ENCODE data around the gene WTAP.

The WTAP gene

DNA sequence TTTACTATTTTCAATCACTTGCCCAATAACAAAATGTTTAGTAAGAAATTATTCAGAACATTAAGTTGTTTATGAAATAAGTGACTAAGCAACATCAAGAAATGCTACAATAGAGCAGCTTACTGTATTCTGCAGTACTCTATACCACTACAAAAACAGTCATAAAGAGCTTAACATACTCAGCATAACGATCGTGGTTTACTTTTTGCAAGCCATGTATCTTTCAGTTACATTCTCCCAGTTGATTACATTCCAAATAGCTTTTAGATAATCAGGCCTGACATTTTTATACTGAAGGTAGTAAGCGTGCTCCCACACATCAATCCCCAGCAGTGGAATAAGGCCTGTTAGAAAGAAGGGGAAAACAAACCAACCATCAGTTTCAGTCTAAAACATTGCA, 45.0 kb upstream of the WTAP start:
- no peak for DNase-seq (ENCODE audit: low read depth in 2 of 2)
- no peak for TF ChIP-seq CTCF (IDR thresholded peaks at IDR 0.05; ENCODE audit: low read depth, low read length)
- H3K4me3 ChIP-seq (replicated peaks in 1 of 2; ENCODE audit: low read depth in 2 of 2, low read length in 2 of 2) = no peak overlapping the region

DNA sequence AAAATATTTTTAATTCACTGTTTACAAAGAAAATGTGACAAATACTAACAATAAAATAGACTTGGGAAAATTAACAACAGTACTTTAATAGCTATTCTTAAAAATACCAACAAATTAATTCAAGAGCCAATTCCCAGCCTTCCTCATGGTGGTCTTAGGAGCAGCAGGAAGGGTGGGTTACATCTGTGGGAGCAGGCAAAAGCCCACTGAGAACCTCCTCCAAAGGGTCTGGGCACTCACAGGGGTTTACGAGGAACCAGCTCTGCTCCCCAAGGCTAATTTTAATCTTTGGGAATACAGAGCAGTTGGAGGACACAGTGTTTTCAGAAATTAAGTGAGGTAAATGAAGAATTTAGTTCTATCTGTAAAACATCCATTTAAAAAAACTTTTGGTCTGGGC, 44.5 kb upstream of the WTAP start:
- TF ChIP-seq CTCF (IDR thresholded peaks at IDR 0.05; ENCODE audit: low read depth, low read length) = no peak

DNA sequence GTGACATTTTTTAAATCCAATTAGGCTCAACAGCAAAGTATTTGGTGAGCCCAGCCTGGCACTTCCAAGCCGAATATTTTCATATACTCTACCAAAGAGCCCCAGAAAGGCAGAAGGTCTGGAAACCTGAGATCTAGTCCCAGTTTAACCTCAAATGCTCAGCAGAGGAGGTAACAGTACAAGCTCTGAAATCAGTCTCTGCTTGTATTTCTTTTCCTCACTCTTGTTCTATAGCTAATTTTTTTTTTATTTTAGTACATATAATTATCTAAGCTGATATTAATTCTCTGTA, 43.3 kb upstream of the WTAP start:
- H3K4me3 ChIP-seq (replicated peaks in 1 of 2; ENCODE audit: low read depth in 2 of 2, low read length in 2 of 2) = no peak overlapping the region
- DNase-seq (ENCODE audit: low read depth in 2 of 2) = no peak
- TF ChIP-seq CTCF (IDR thresholded peaks at IDR 0.05; ENCODE audit: low read depth, low read length) = no peak

More for the DNA sequence above, 44.5 kb upstream of the WTAP start:
- no peak for DNase-seq (ENCODE audit: low read depth in 2 of 2)
- no peak overlapping the region for H3K4me3 ChIP-seq (replicated peaks in 1 of 2; ENCODE audit: low read depth in 2 of 2, low read length in 2 of 2)

DNA sequence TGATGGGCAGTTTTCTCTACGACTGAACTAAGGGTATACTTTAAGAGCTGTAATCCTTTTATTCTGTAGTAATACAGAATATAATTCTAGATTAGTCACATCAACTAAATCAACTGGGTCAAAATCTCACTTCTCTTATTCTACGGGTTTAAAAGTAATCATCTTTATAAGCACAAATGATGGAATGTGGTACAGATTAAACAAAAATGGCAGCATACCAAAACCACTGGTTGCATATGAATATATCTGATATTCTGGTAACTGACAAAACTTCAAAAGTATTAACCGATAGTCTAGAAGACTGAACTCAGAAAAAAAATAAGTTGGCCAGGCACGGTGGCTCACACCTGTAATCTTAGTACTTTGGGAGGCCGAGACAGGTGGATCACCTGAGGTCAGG, 41.3 kb upstream of the WTAP start:
- no peak for DNase-seq (ENCODE audit: low read depth in 2 of 2)
- H3K4me3 ChIP-seq (replicated peaks in 1 of 2; ENCODE audit: low read depth in 2 of 2, low read length in 2 of 2) = no peak overlapping the region
- TF ChIP-seq CTCF (IDR thresholded peaks at IDR 0.05; ENCODE audit: low read depth, low read length) = no peak

DNA sequence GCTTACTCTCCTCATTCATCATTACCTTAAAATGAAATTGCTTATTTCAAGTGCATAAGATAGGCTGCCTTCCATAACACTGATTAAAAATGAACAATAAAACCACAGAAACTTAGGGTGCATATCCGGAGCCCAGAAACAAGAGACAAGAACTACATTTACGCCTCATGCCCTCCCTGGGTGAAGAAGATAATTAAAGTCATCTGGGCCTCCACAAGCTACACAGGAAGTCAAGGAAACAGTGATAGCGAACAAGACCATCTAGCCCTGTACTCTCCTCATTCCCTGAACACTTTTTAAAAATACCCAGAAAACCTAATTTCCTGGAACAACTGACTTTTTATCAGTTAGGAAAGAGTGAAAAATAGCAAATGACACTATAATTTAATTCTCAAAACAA, 40.6 kb upstream of the WTAP start:
- no peak overlapping the region for H3K4me3 ChIP-seq (replicated peaks in 1 of 2; ENCODE audit: low read depth in 2 of 2, low read length in 2 of 2)
- no peak for TF ChIP-seq CTCF (IDR thresholded peaks at IDR 0.05; ENCODE audit: low read depth, low read length)
- no peak for DNase-seq (ENCODE audit: low read depth in 2 of 2)

GRCh38 chr6:159687341-159687740, 40.0 kb upstream of the WTAP start:
- TF ChIP-seq CTCF (IDR thresholded peaks at IDR 0.05; ENCODE audit: low read depth, low read length) = no peak
- H3K4me3 ChIP-seq (replicated peaks in 1 of 2; ENCODE audit: low read depth in 2 of 2, low read length in 2 of 2) = no peak overlapping the region

DNA sequence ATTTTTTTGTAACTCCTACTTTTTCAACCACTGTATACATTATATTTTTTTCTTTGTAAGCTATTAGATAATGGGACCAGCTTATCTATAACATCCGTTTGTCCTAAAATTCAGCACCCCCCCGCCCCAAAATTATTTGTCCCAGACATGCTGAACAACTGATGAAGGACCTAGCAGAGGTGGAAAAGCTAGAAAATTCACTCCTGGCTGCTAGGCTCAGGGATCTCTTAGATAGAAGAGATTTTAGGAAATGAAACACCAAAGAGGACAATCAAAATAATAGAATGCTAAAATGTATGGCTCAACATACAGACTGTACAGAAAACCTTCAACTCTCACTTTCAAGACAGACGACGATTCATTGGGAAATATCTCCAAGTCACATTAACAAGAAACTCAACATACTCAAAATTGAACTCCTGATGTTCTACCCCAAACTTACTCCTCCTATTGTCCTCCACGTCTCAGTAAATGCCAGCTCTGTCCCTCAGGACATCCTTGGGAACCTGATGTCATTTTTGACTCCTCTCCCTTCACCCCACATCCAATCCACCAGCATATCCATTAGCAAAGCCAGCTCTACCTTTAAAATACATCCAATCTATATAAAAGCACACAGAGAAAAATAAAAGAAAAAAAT, 38.9 kb upstream of the WTAP start:
- DNase-seq (ENCODE audit: low read depth in 2 of 2) = no peak
- peak overlapping the region in 1 of 2 donors; percentile 83 for H3K4me3 ChIP-seq (replicated peaks in 1 of 2; ENCODE audit: low read depth in 2 of 2, low read length in 2 of 2)
- TF ChIP-seq CTCF (IDR thresholded peaks at IDR 0.05; ENCODE audit: low read depth, low read length) = no peak

More at GRCh38 chr6:159687341-159687740, 40.0 kb upstream of the WTAP start:
- no peak for DNase-seq (ENCODE audit: low read depth in 2 of 2)
